K562 (cell line): ENCODE data around the gene UQCC2. TPM values are rescaled to one million over a fixed set of nuclear protein-coding genes. Genes with fewer than 3 reads are reported as not detected.

Source experiments
- ATAC-seq: fragments of 200-7000 bp; cut with Tn5 transposase; 3 replicates; pipeline ENCODE4 v1.9.1; 2020; ENCODE audit warnings: moderate library complexity
- BruUV-seq: library from RNA; stranded (reverse); fragments of 400-500 nt; replicated peaks from 2 replicates; lab custom pipeline; 2021; lab: Mats Ljungman, UMichigan
- CTCF ChIA-PET: fragments of 300-600 bp; formaldehyde crosslinking; extraction: SDS; loops from one replicate; lab custom pipeline; 2021; ENCODE audit warnings: low intra/inter-chr PET ratio; lab: Yijun Ruan, JAX
- POLR2A ChIA-PET: fragments of 300-600, 350-650 bp; sonication (Branson Sonifier 250); formaldehyde crosslinking; extraction: SDS; loops from one replicate; lab custom pipeline; 2021; ENCODE audit warnings: antibody characterized with exemption, inconsistent platforms; lab: Yijun Ruan, JAX
- DNase-seq, 4 experiments: peaks; one replicate each; pipeline versions ENCODE4 v3.0.0 to v3.0.0-alpha.2; 2011 to 2018; ENCODE audit warnings: low spot score in 3 of 4, mixed read lengths in 3 of 4; ENCODE audit errors: extremely low read depth in 1 of 4
- FAIRE-seq: peaks from 2 replicates; lab custom pipeline; 2011; peaks lifted over from hg19 to GRCh38; lab: Jason Lieb, UNC
- H2AFZ ChIP-seq: 2 replicates; pipeline ENCODE4 v1.6.0; 2011; ENCODE audit warnings: low read depth, low read length, control low read depth, inconsistent platforms
- H3K27ac ChIP-seq: fragments of 200-600 bp; 3 replicates; pipeline ENCODE4 v1.8.0; 2011; ENCODE audit warnings: low read depth, mild to moderate bottlenecking, control low read depth, inconsistent platforms, low read length, moderate library complexity, mixed read lengths; ENCODE audit errors: extremely low read depth
- H3K27me3 ChIP-seq, 2 experiments: fragments of 300-600 bp in 1 of 2; 2 replicates in 1 of 2; 3 replicates in 1 of 2; pipeline versions ENCODE4 v1.6.0 to v1.8.0; 2011; ENCODE audit warnings: inconsistent platforms in 2 of 2, low read length in 2 of 2, mild to moderate bottlenecking in 1 of 2, mixed read lengths in 1 of 2, moderate library complexity in 1 of 2; ENCODE audit not compliant: control insufficient read depth in 2 of 2, insufficient read depth in 2 of 2
- H3K36me3 ChIP-seq: fragments of 300-600 bp; 3 replicates; pipeline ENCODE4 v1.8.0; 2011; ENCODE audit warnings: mild to moderate bottlenecking, low read length, inconsistent platforms; ENCODE audit not compliant: control insufficient read depth, insufficient read depth
- H3K4me1 ChIP-seq, 2 experiments: fragments of 200-600 bp in 1 of 2; replicated peaks in 1 of 2; 2 replicates in 1 of 2; 3 replicates in 1 of 2; pipeline versions ENCODE4 v1.5.1 to v1.8.0; 2011; ENCODE audit warnings: inconsistent platforms in 2 of 2, low read length in 2 of 2, mild to moderate bottlenecking in 1 of 2, mixed read lengths in 1 of 2, moderate library complexity in 1 of 2; ENCODE audit not compliant: control insufficient read depth in 2 of 2, insufficient read depth in 2 of 2
- H3K4me2 ChIP-seq: 2 replicates; pipeline ENCODE4 v1.6.1; 2011; ENCODE audit warnings: low read length, control low read depth, inconsistent platforms, mixed read lengths; ENCODE audit not compliant: insufficient read depth
- H3K4me3 ChIP-seq: fragments of 200-600 bp; sonication (generic), shearing (Covaris generic); 2 replicates; pipeline ENCODE4 v1.5.1; 2016; ENCODE audit warnings: control low read depth, inconsistent platforms
- H3K79me2 ChIP-seq: fragments of 200-600 bp; 3 replicates; pipeline ENCODE4 v1.8.0; 2011; ENCODE audit warnings: low read length, inconsistent platforms; ENCODE audit not compliant: control insufficient read depth, insufficient read depth
- H3K9ac ChIP-seq, 2 experiments: 2 replicates each; pipeline versions ENCODE4 v1.6.0 to v1.6.1; 2011; ENCODE audit warnings: low read depth in 2 of 2, low read length in 2 of 2, control low read depth in 1 of 2, inconsistent platforms in 1 of 2, mild to moderate bottlenecking in 1 of 2, mixed read lengths in 1 of 2; ENCODE audit not compliant: insufficient read depth in 1 of 2
- H3K9me1 ChIP-seq: one replicate; pipeline ENCODE4 v1.6.0; 2011; ENCODE audit warnings: inconsistent platforms, mild to moderate bottlenecking, low read length, moderate library complexity; ENCODE audit not compliant: control insufficient read depth, insufficient read depth
- H3K9me3 ChIP-seq: replicated peaks from 2 replicates; pipeline ENCODE4 v1.5.1; 2011; ENCODE audit warnings: low read depth, low read length, inconsistent platforms; ENCODE audit not compliant: control insufficient read depth, insufficient read depth
- H4K20me1 ChIP-seq: replicated peaks from 2 replicates; pipeline ENCODE4 v1.6.1; 2011; ENCODE audit warnings: low read length, inconsistent platforms, mixed read lengths; ENCODE audit not compliant: control insufficient read depth, insufficient read depth
- ATF7 ChIP-seq: fragments of 450-650 bp; IDR thresholded peaks from 2 replicates; pipeline ENCODE4 v1.7.1; 2014; ENCODE audit warnings: mild to moderate bottlenecking, moderate library complexity
- BHLHE40 ChIP-seq: IDR thresholded peaks from 2 replicates; pipeline ENCODE4 v1.6.1; 2011; ENCODE audit warnings: low read length, improper control_type of control experiment
- BRD9 ChIP-seq: fragments of 450-650 bp; IDR thresholded peaks from 2 replicates; pipeline ENCODE4 v1.6.1; 2018; ENCODE audit warnings: low read depth; ENCODE audit not compliant: partially characterized antibody
- CBFA2T2 ChIP-seq: fragments of 450-650 bp; conservative IDR thresholded peaks from 2 replicates; pipeline ENCODE4 v1.6.1; 2017; ENCODE audit warnings: mild to moderate bottlenecking
- CEBPG ChIP-seq, 3 experiments: fragments of 200-800 bp in 1 of 3; sonication (Bioruptor generic) in 1 of 3; sonication (generic) in 1 of 3; formaldehyde crosslinking in 1 of 3; IDR thresholded peaks in 2 of 3; conservative IDR thresholded peaks in 1 of 3; 2 replicates each; pipeline versions ENCODE4 v1.6.1 to v1.8.0; 2016 to 2022; ENCODE audit warnings: missing compliant biosample characterization in 2 of 3, missing genetic modification characterization in 2 of 3, mild to moderate bottlenecking in 1 of 3, missing genetic modification reagents in 1 of 3
- DACH1 ChIP-seq: fragments of 450-650 bp; IDR thresholded peaks from 2 replicates; pipeline ENCODE4 v1.6.1; 2018; ENCODE audit not compliant: partially characterized antibody
- HCFC1 ChIP-seq: IDR thresholded peaks from 2 replicates; pipeline ENCODE4 v1.6.1; 2012; ENCODE audit warnings: low read depth, low read length, improper control_type of control experiment
- SAFB2 ChIP-seq: fragments of 200-400 bp; formaldehyde crosslinking; IDR thresholded peaks from 2 replicates; pipeline ENCODE4 v1.6.1; 2018; ENCODE audit warnings: borderline replicate concordance, low read length, low read depth, moderate library complexity; ENCODE audit not compliant: severe bottlenecking
- SRF ChIP-seq, 2 experiments: fragments of 250-450, 450-650 bp in 1 of 2; sonication (Bioruptor Pico) in 1 of 2; sonication (generic) in 1 of 2; formaldehyde crosslinking; IDR thresholded peaks; 2 replicates each; pipeline versions ENCODE4 v1.5.0 to v1.5.1; 2020 to 2022; ENCODE audit warnings: mild to moderate bottlenecking in 1 of 2, missing genetic modification reagents in 1 of 2
- SRSF9 ChIP-seq: fragments of 200-400 bp; formaldehyde crosslinking; IDR thresholded peaks from 2 replicates; pipeline ENCODE4 v1.6.1; 2017; ENCODE audit warnings: low read depth, low read length, borderline replicate concordance
- TAF7 ChIP-seq: fragments of 450-650 bp; IDR thresholded peaks from 2 replicates; pipeline ENCODE4 v1.6.1; 2016; ENCODE audit warnings: missing genetic modification characterization, missing compliant biosample characterization
- ZNF174 ChIP-seq: fragments of 250-450 bp; sonication (Bioruptor Pico); IDR thresholded peaks from 2 replicates; pipeline ENCODE4 v1.4.0; 2020; ENCODE audit warnings: mild to moderate bottlenecking
- ZNF274 ChIP-seq: IDR thresholded peaks from 2 replicates; pipeline ENCODE4 v1.6.1; 2011; ENCODE audit warnings: low read depth, mild to moderate bottlenecking, low read length, moderate library complexity, borderline replicate concordance
- ZNF668 ChIP-seq: fragments of 250-450 bp; sonication (Bioruptor Pico); IDR thresholded peaks from 2 replicates; pipeline ENCODE4 v1.8.0; 2022; ENCODE audit warnings: mild to moderate bottlenecking, inconsistent platforms
- WGBS: fragments of 100-300 bp; shearing (Covaris generic); methylation state at CpG from one replicate; pipeline ENCODE4 v1.1.6; 2016; ENCODE audit warnings: low coverage, mixed read lengths; ENCODE audit not compliant: insufficient coverage; ENCODE audit errors: missing lambda C conversion rate; 5-methylcytosine and 5-hydroxymethylcytosine counted together
- in situ Hi-C: fragments of 300-500 bp; cut with MboI; formaldehyde crosslinking; loops from 4 replicates; pipeline ENCODE4 v1.15.0; 2018; ENCODE audit warnings: inconsistent platforms, mixed read lengths
- intact Hi-C: fragments of 100-400 bp; cut with micrococcal nuclease; formaldehyde crosslinking; loops from 2 replicates; pipeline ENCODE4 v1.14.2; 2022
- polyA plus RNA-seq, 8 experiments: library from polyadenylated mRNA; depleted of rRNA in 4 of 8; stranded (reverse) in 5 of 8; unstranded in 3 of 8; fragments of >200 nt; fragmentation: Nextera tagmentation in 2 of 8; fragmentation: Illumina TruSeq in 1 of 8; extraction: Ambion mirVana in 2 of 8; extraction: Trizol in 1 of 8; gene quantifications; 2 replicates each; pipeline versions ENCODE4 v1.2.1 to v1.2.3, GENCODE V29; 2011 to 2014; ENCODE audit warnings: inconsistent platforms in 1 of 8, missing spikeins in 1 of 8
- total RNA-seq, 7 experiments: library from RNA; depleted of rRNA in 6 of 7; stranded (reverse); fragments of >200 nt in 6 of 7; fragmentation: Illumina TruSeq in 2 of 7; extraction: Trizol in 2 of 7; gene quantifications; 2 replicates each; pipeline versions ENCODE4 v1.2.1 to v1.2.3, GENCODE V29; 2011 to 2021; ENCODE audit warnings: low replicate concordance in 1 of 7
- TF ChIP-seq, protein P1 (sequence below): fragments of 450-650 bp; formaldehyde crosslinking; IDR thresholded peaks from 2 replicates; pipeline ENCODE4 v1.4.0; 2020; ENCODE audit warnings: mild to moderate bottlenecking, moderate library complexity
- TF ChIP-seq, protein P2 (sequence below): fragments of 250-450 bp; sonication (Bioruptor Pico); IDR thresholded peaks from 2 replicates; pipeline ENCODE4 v1.9.0; 2021; ENCODE audit warnings: mild to moderate bottlenecking

UQCC2 gene
- total and polyA plus RNA-seq, 9 of the 15 experiments (the other 6 are each of a cell fraction or from before 2014, with no cell fraction given): 58.5 to 927 (median 158) TPM

DNA sequence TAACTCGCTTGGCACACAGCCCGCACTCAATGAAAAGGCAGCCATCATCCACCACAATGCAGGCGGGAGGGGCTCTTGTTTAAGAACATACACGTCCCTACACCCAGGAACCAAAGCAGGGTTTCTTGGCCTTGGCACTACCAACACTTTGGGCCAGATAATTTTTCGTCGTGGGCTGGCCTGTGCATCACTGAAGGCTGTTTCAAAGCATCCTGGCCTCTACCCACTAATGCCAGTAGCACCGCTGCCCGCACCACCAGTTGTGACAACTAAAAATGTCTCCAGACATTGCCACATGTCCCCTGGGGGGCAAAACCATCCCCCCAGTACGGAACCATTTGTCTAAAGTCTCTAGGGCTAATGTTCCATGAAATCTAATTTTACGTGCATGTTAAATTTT lies 13.0 kb downstream of the UQCC2 start:
- ATAC-seq: no peak
- H3K9me3 ChIP-seq: no peaks in the 10 kb centered on the region
- intact Hi-C loops: no loop called here

DNA sequence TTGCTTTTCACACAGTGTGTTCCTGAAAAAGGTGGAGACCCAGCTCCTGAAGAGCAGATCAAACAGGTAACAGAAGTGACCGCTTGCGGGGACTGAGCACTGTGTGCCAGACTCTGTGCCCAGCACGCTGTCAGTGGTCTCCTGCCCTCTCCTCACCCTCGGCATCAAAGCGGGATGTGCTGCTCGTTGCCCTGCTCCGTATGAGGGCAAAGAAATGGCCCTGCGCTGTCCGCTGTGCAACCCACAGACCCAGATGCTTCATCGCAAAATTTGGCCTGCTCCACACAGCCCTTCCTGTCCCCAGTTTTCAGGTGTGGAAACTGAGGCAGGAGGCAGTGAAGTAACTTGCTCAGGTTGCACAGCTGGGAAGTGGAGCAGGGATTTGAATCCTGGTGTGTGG lies 13.7 kb downstream of the UQCC2 start:
- Histone ChIP-seq H4K20me1 (peaks cover 5% of the 10 kb centered on the region; the same call in 1 of the 2 replicates), H3K4me1 (peaks cover 5 to 16% of the 10 kb centered on the region in 2 experiments; a peak in 4 of 5 replicates), H3K4me2 (no peak overlapping the region), H3K9me3 (no peaks in the 10 kb centered on the region), H3K9ac (peak overlapping the region in 1 of 2 experiments; percentile 56; a peak in 2 of 4 replicates), H3K4me3 (no peak overlapping the region), H3K27me3 (no peaks in the 10 kb centered on the region), H2AFZ (no peak overlapping the region), H3K9me1 (no peaks in the 10 kb centered on the region), H3K36me3 (peaks cover 90% of the 10 kb centered on the region), H3K79me2 (no peaks in the 10 kb centered on the region), H3K27ac (no peak overlapping the region)
- 95% methylated on average over 9 of the region's 10 CpGs for WGBS
- FAIRE-seq (no peak), DNase-seq (no peak), ATAC-seq (no peak)
- no TSS peak for BruUV-seq
- intact Hi-C loops (no loop called here), in situ Hi-C loops (no loop called here)
- ChIA-PET CTCF (interaction anchor here (5.5 kb wide), 1 partner anchor 108 kb away, joined by 60 read pairs; no protein-coding TSS in a partner anchor), POLR2A (interaction anchor here (0.8 to 1.0 kb wide), 2 partner anchors 10 to 14 kb away, joined by 3 to 6 read pairs; partner anchors contain the start of gene UQCC2)
- TF ChIP-seq BRD9 (no peak), BHLHE40 (no peak), TAF7 (tag) (no peak), SRF (CRISPR knock-in tag; IDR thresholded peaks at IDR 0.05) (no peak), ZNF274 (no peak), CEBPG (CRISPR knock-in tag; IDR thresholded peaks at IDR 0.05) (no peak), CEBPG (tag; conservative IDR thresholded peaks at IDR 0.05 in 1 of 2, IDR thresholded peaks at IDR 0.05 in 1 of 2) (no peak), ZNF668 (no peak), DACH1 (no peak), ZNF174 (CRISPR knock-in tag) (no peak), ATF7 (no peak), CBFA2T2 (no peak), SRSF9 (no peak)
- TF ChIP-seq, protein P1, sequence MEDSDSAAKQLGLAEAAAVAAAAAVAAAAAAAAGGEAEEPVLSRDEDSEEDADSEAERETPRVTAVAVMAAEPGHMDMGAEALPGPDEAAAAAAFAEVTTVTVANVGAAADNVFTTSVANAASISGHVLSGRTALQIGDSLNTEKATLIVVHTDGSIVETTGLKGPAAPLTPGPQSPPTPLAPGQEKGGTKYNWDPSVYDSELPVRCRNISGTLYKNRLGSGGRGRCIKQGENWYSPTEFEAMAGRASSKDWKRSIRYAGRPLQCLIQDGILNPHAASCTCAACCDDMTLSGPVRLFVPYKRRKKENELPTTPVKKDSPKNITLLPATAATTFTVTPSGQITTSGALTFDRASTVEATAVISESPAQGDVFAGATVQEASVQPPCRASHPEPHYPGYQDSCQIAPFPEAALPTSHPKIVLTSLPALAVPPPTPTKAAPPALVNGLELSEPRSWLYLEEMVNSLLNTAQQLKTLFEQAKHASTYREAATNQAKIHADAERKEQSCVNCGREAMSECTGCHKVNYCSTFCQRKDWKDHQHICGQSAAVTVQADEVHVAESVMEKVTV (CRISPR knock-in tag): no peak
- TF ChIP-seq, protein P2, sequence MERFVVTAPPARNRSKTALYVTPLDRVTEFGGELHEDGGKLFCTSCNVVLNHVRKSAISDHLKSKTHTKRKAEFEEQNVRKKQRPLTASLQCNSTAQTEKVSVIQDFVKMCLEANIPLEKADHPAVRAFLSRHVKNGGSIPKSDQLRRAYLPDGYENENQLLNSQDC: no peak

More for the DNA sequence above, 13.0 kb downstream of the UQCC2 start:
- POLR2A ChIA-PET: no interaction called here
- BruUV-seq: no TSS peak
- in situ Hi-C loops: no loop called here
- H4K20me1 ChIP-seq: no peaks in the 10 kb centered on the region
- TF ChIP-seq HCFC1: no peak
- no peak for TF ChIP-seq SAFB2
- no peak for DNase-seq
- H3K27ac ChIP-seq: no peak overlapping the region
- H3K4me2 ChIP-seq: no peak overlapping the region
- no peak overlapping the region for H3K9ac ChIP-seq
- peaks cover 5 to 16% of the 10 kb centered on the region in 2 experiments; a peak in 4 of 5 replicates for H3K4me1 ChIP-seq
- CTCF ChIA-PET: interaction anchor here (5.5 kb wide), 1 partner anchor 109 kb away, joined by 60 read pairs; no protein-coding TSS in a partner anchor
- H3K4me3 ChIP-seq: no peak overlapping the region
- no peak for FAIRE-seq
- H3K36me3 ChIP-seq: peaks cover 84% of the 10 kb centered on the region
- H3K27me3 ChIP-seq: no peaks in the 10 kb centered on the region
- WGBS: 86% methylated on average over 10 of the region's 10 CpGs
- H2AFZ ChIP-seq: no peak overlapping the region
- no peaks in the 10 kb centered on the region for H3K79me2 ChIP-seq
- H3K9me1 ChIP-seq: no peaks in the 10 kb centered on the region
